Thyroid gland (tissue), 4 donors: ENCODE data around the gene ACAP3.

Experiments
- CTCF ChIP-seq, 6 experiments: fragments of 200-600 bp in 3 of 6; fragments of 450-650 bp in 3 of 6; sonication (generic) in 3 of 6; IDR thresholded peaks; one replicate each; pipeline ENCODE4 v1.5.1; 2016 to 2019; ENCODE audit warnings: antibody characterized with exemption in 6 of 6, mild to moderate bottlenecking in 2 of 6, inconsistent platforms in 1 of 6, moderate library complexity in 1 of 6
- POLR2A ChIP-seq, 2 donors: fragments of 450-650 bp; IDR thresholded peaks; one replicate each; pipeline ENCODE4 v1.6.1; 2017; ENCODE audit warnings: antibody characterized with exemption in 2 of 2, mild to moderate bottlenecking in 2 of 2, moderate library complexity in 1 of 2

GRCh38 chr1:1340791-1341548, 33.2 kb upstream of the ACAP3 start:
- TF ChIP-seq POLR2A (IDR thresholded peaks at IDR 0.05) (no peak), CTCF (IDR thresholded peaks at IDR 0.05) (no peak)
